ENCODE data around the gene AKR1E2. TPM values are rescaled to one million over a fixed set of nuclear protein-coding genes. Genes with fewer than 3 reads are reported as not detected.
A peak's percentile ranks its signal among the peaks of the same experiment; 100 is the strongest.

The AKR1E2 gene
- total and polyA plus RNA-seq, 3 experiments from 2014 or later: 2.5 to 2.6 TPM; not detected in 1

DNA sequence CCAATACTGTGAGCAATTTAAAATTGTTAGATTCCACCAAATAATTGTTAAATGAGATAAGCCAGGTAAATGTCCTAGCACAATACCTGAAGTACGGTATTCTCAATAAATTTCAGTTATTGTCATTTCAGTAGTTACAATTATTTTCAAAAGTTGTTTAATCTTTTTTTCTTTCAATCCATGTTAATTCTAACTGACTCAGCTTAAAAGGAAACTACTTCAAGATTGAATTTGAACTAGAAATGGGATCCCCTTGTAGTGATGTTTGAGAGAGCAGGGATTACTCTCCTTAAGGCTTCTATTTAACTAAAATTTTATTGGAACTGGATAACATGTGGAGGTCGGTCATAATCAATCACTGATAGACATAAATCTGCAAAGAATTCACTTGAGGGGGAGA, 6.9 kb upstream of the AKR1E2 start:
- H3K4me1 Mint-ChIP-seq: no peaks in the 10 kb centered on the region
- POLR2A ChIA-PET: no interaction called here

DNA sequence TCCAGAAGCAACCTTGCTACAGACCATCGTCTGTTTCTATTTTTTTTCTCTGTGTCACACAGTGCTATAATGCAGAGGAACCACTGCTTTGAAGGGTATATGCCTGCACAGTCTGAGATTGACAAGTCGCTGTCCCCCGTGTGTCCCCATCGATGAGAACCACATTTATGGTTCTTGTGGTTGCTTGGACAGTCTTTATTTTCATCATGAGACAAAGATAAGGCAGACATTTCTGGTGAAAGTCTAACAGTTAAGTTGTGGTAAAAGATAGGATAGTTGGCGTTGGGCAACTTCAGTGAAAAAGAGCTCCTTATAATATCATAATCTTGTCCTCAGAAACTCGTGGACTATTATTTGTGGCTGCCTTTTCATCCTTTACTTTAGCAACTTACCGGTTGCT, 6.3 kb upstream of the AKR1E2 start:
- Mint-ChIP-seq H3K36me3 (peaks cover 0 to 1% (median 0%) of the 10 kb centered on the region in 3 donors), H3K27me3 (peaks cover 13 to 66% of the 10 kb centered on the region in 2 donors), H3K4me1 (no peaks in the 10 kb centered on the region), H3K9me3 (peaks cover 0 to 2% (median 0%) of the 10 kb centered on the region in 5 donors), H3K27ac (no peak overlapping the region), H3K4me3 (no peak overlapping the region)
- ChIA-PET CTCF (no interaction called here), POLR2A (no interaction called here)
- no peaks in the 10 kb centered on the region for H3K27me3 ChIP-seq (ENCODE audit: insufficient read depth, low read length, poor library complexity, severe bottlenecking)
- H3K27ac ChIP-seq (ENCODE audit: low read depth, low read length): no peak overlapping the region
- peaks cover 5% of the 10 kb centered on the region for H3K4me1 ChIP-seq (ENCODE audit: insufficient read depth, low read length)
- no peaks in the 10 kb centered on the region for H3K9me3 ChIP-seq (ENCODE audit: low read length)
- no peak overlapping the region for H3K4me3 ChIP-seq (ENCODE audit: low read length)
- no peaks in the 10 kb centered on the region for H3K36me3 ChIP-seq (ENCODE audit: insufficient read depth, low read length)
- DNase-seq: no peak

More for the DNA sequence above, 6.9 kb upstream of the AKR1E2 start:
- no peaks in the 10 kb centered on the region for H3K36me3 ChIP-seq (ENCODE audit: insufficient read depth, low read length)
- no peak overlapping the region for H3K4me3 ChIP-seq (ENCODE audit: low read length)
- Mint-ChIP-seq H3K27me3 (peaks cover 6 to 59% of the 10 kb centered on the region in 2 donors), H3K4me3 (no peak overlapping the region), H3K9me3 (no peaks in the 10 kb centered on the region), H3K27ac (no peak overlapping the region), H3K36me3 (peaks cover 0 to 1% (median 0%) of the 10 kb centered on the region in 3 donors)
- no peak for DNase-seq
- peaks cover 5% of the 10 kb centered on the region for H3K4me1 ChIP-seq (ENCODE audit: insufficient read depth, low read length)
- no peak overlapping the region for H3K27ac ChIP-seq (ENCODE audit: low read depth, low read length)
- H3K27me3 ChIP-seq (ENCODE audit: insufficient read depth, low read length, poor library complexity, severe bottlenecking): no peaks in the 10 kb centered on the region
- CTCF ChIA-PET: no interaction called here
- H3K9me3 ChIP-seq (ENCODE audit: low read length): no peaks in the 10 kb centered on the region

DNA sequence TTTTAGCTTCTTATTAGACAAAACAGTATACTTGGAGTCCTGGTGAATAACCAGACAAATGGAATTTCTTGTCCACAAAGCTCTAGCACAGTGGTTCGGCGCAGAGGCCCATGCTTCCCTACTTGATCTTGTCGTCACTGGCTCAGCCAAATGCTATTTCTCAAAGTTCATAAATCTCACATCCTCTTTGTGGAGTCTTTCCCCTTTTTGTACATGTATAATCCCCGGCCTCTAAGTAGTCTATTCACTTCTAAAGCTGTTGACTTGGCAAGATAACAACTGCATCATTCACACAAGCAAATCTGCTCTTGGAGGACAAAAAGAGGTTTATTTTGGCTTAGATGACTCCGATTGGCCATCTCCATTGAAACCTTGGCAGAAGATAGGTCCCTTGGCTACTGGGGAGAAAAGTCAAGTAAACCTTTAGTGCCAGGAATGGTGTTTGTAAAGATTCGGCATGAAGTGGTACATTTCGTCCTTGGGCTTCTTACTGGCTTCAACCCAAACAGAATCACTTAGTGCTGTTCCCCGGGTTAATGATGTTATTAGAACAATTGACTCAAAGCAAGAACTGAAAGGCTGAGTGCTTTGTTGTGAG, 5.1 kb upstream of the AKR1E2 start:
- Mint-ChIP-seq H3K27me3 (peaks cover 20 to 74% of the 10 kb centered on the region in 2 donors), H3K27ac (no peak overlapping the region)

DNA sequence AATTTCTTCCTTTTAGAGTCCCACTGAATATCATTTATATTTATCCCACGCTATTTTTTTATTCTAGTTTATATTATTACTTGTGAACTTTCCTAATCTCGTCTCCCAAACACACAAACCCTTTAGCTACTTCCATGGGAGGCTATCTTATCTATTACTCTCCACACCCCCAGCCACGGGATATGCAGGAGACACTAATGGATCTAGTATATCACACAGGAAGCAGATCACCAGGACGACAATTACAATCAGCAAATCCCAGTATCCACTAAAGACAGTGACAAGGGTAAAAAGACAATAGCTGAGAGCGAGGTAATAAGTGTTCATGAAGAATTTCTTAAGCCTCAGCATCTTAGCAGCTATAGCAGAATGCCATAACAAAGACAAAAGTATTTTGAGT, 3.8 kb upstream of the AKR1E2 start:
- Histone ChIP-seq H3K4me1 (ENCODE audit: insufficient read depth, low read length) (peaks cover 4% of the 10 kb centered on the region), H3K36me3 (ENCODE audit: insufficient read depth, low read length) (no peaks in the 10 kb centered on the region), H3K9me3 (ENCODE audit: low read length) (no peaks in the 10 kb centered on the region), H3K4me3 (ENCODE audit: low read length) (no peak overlapping the region), H3K27ac (ENCODE audit: low read depth, low read length) (no peak overlapping the region), H3K27me3 (ENCODE audit: insufficient read depth, low read length, poor library complexity, severe bottlenecking) (no peaks in the 10 kb centered on the region)
- peaks cover 0 to 2% (median 0%) of the 10 kb centered on the region in 5 donors for H3K9me3 Mint-ChIP-seq
- no peak overlapping the region for H3K4me3 Mint-ChIP-seq
- CTCF ChIA-PET: interaction anchor here (1.2 kb wide), 1 partner anchor 27 kb away, joined by 4 read pairs; no protein-coding TSS in a partner anchor
- POLR2A ChIA-PET: no interaction called here
- peaks cover 3 to 7% (median 4%) of the 10 kb centered on the region in 3 donors for H3K4me1 Mint-ChIP-seq
- peaks cover 0 to 1% (median 0%) of the 10 kb centered on the region in 3 donors for H3K36me3 Mint-ChIP-seq
- no peak for DNase-seq
- H3K27me3 Mint-ChIP-seq: peaks cover 24 to 73% of the 10 kb centered on the region in 2 donors
- no peak overlapping the region for H3K27ac Mint-ChIP-seq

More for the DNA sequence above, 5.1 kb upstream of the AKR1E2 start:
- Mint-ChIP-seq H3K4me1 (peaks cover 2 to 3% (median 2%) of the 10 kb centered on the region in 3 donors), H3K4me3 (no peak overlapping the region), H3K36me3 (peaks cover 0 to 1% (median 0%) of the 10 kb centered on the region in 3 donors), H3K9me3 (peaks cover 0 to 2% (median 0%) of the 10 kb centered on the region in 5 donors)
- Histone ChIP-seq H3K4me1 (ENCODE audit: insufficient read depth, low read length) (no peaks in the 10 kb centered on the region), H3K27me3 (ENCODE audit: insufficient read depth, low read length, poor library complexity, severe bottlenecking) (no peaks in the 10 kb centered on the region), H3K36me3 (ENCODE audit: insufficient read depth, low read length) (no peaks in the 10 kb centered on the region), H3K4me3 (ENCODE audit: low read length) (no peak overlapping the region), H3K9me3 (ENCODE audit: low read length) (no peaks in the 10 kb centered on the region), H3K27ac (ENCODE audit: low read depth, low read length) (no peak overlapping the region)
- POLR2A ChIA-PET: no interaction called here
- CTCF ChIA-PET: no interaction called here
- no peak for DNase-seq

DNA sequence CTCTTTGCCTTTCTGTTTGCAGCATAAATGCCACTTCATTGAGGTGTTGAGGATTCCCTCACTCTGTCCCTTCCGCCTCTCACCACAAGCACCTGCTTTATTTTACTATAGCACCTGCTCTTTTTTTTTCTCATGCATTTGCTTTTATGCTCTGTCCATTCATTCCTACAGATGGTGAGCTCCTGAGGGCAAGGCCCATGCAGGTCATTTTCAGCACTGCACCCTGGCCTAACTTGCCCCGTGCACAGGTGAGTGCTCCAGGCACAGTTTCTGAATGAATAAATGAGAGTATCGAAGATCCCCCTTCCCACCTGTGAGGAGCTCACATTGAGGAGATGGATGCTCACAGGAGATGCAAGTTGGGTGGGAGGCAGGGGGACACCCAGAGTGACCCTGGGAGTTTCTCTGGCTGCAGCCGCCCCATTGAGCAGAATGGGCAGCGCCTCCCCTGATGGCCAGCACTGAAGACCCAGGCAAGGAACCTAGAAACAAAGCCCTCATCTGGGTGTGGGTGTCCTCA, 1.2 kb upstream of the AKR1E2 start:
- Histone ChIP-seq H3K36me3 (ENCODE audit: insufficient read depth, low read length) (no peaks in the 10 kb centered on the region), H3K4me1 (ENCODE audit: insufficient read depth, low read length) (peaks cover 7% of the 10 kb centered on the region), H3K27ac (ENCODE audit: low read depth, low read length) (no peak overlapping the region), H3K4me3 (ENCODE audit: low read length) (no peak overlapping the region), H3K27me3 (ENCODE audit: insufficient read depth, low read length, poor library complexity, severe bottlenecking) (no peaks in the 10 kb centered on the region), H3K9me3 (ENCODE audit: low read length) (no peaks in the 10 kb centered on the region)
- peaks cover 3 to 10% (median 4%) of the 10 kb centered on the region in 3 donors for H3K4me1 Mint-ChIP-seq
- POLR2A ChIA-PET: no interaction called here
- CTCF ChIA-PET: interaction anchor here (1.4 kb wide), 1 partner anchor 10 kb away, joined by 5 read pairs; no protein-coding TSS in a partner anchor
- no peak overlapping the region for H3K27ac Mint-ChIP-seq
- DNase-seq: no peak
- peaks cover 28 to 84% of the 10 kb centered on the region in 2 donors for H3K27me3 Mint-ChIP-seq
- peak overlapping the region in 1 of 7 donors; percentile 34 for H3K4me3 Mint-ChIP-seq
- H3K36me3 Mint-ChIP-seq: peaks cover 0 to 1% (median 0%) of the 10 kb centered on the region in 3 donors
- H3K9me3 Mint-ChIP-seq: peaks cover 0 to 2% (median 0%) of the 10 kb centered on the region in 5 donors

DNA sequence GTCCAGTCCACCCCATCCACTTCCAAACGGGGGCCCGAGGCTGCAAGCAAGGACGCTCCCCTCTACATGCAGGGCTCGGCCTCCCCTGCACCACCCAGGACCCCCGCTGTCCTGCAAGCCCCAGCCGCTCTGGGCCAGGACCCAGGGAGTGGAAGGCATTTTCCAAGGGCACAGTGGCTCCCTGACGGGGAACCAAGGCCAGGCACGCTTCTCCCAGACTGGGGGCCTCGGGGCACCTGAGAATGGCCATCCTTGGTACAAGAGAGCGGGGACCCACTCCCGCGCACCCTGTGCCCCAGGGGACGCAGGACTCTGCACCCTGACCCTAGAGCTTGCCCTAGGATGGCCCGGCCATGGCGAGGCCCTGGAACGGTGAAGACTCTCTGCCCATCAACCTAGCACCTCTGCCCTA, 545 bp upstream of the AKR1E2 start:
- H3K36me3 ChIP-seq (ENCODE audit: insufficient read depth, low read length): no peaks in the 10 kb centered on the region
- ChIA-PET POLR2A (no interaction called here), CTCF (interaction anchor here (1.4 kb wide), 1 partner anchor 10 kb away, joined by 5 read pairs; no protein-coding TSS in a partner anchor)
- no peaks in the 10 kb centered on the region for H3K27me3 ChIP-seq (ENCODE audit: insufficient read depth, low read length, poor library complexity, severe bottlenecking)
- peaks cover 7% of the 10 kb centered on the region for H3K4me1 ChIP-seq (ENCODE audit: insufficient read depth, low read length)
- H3K4me3 ChIP-seq (ENCODE audit: low read length): peak overlapping the region; percentile 32
- peak overlapping the region in 5 of 7 donors; percentile 39 to 75 (median 54) for H3K4me3 Mint-ChIP-seq
- peaks cover 0 to 2% (median 0%) of the 10 kb centered on the region in 5 donors for H3K9me3 Mint-ChIP-seq
- peaks cover 28 to 84% of the 10 kb centered on the region in 2 donors for H3K27me3 Mint-ChIP-seq
- no peak overlapping the region for H3K27ac ChIP-seq (ENCODE audit: low read depth, low read length)
- peaks cover 3 to 10% (median 4%) of the 10 kb centered on the region in 3 donors for H3K4me1 Mint-ChIP-seq
- H3K27ac Mint-ChIP-seq: peak overlapping the region in 3 of 8 donors; percentile 21 to 72 (median 62)
- peaks cover 0 to 1% (median 0%) of the 10 kb centered on the region in 3 donors for H3K36me3 Mint-ChIP-seq
- DNase-seq: no peak
- no peaks in the 10 kb centered on the region for H3K9me3 ChIP-seq (ENCODE audit: low read length)

DNA sequence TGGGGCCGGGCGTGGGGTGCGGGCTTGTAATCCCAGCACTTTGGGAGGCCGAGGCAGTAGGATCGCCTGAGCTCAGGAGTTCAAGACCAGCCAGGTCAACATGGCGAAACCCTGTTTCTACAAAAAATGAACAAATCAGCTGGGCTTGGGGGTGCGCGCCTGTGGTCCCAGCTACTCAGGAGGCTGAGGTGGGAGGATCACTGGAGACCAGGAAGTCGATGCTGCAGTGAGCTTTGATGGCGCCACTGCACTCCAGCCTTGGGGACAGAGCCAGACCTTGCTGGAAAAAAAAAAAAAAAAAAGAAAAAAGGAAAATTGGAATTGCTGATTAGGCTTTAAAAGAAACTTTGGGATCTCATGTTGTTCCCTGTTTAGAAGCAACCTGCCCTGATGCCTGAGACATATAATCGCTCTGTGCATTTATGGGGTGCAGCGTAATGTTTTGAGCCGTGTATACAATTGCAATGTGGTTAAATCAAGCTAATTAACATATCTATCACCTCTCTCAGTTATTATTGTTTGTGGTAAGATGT, 851 bp downstream of the AKR1E2 start:
- peaks cover 28 to 84% of the 10 kb centered on the region in 2 donors for H3K27me3 Mint-ChIP-seq
- H3K27ac Mint-ChIP-seq: peak overlapping the region in 1 of 8 donors; percentile 14
- H3K27ac ChIP-seq (ENCODE audit: low read depth, low read length): peak overlapping the region; percentile 26
- H3K4me1 Mint-ChIP-seq: peaks cover 3 to 10% (median 4%) of the 10 kb centered on the region in 3 donors
- no peaks in the 10 kb centered on the region for H3K27me3 ChIP-seq (ENCODE audit: insufficient read depth, low read length, poor library complexity, severe bottlenecking)
- CTCF ChIA-PET: no interaction called here
- H3K4me1 ChIP-seq (ENCODE audit: insufficient read depth, low read length): peaks cover 7% of the 10 kb centered on the region
- H3K4me3 ChIP-seq (ENCODE audit: low read length): no peak overlapping the region
- H3K9me3 Mint-ChIP-seq: peaks cover 0 to 2% (median 0%) of the 10 kb centered on the region in 5 donors
- peaks cover 0 to 1% (median 0%) of the 10 kb centered on the region in 3 donors for H3K36me3 Mint-ChIP-seq
- DNase-seq: peak in 1 of 5 donors; percentile 14
- no peaks in the 10 kb centered on the region for H3K9me3 ChIP-seq (ENCODE audit: low read length)
- H3K36me3 ChIP-seq (ENCODE audit: insufficient read depth, low read length): no peaks in the 10 kb centered on the region
- peak overlapping the region in 6 of 7 donors; percentile 32 to 75 (median 58) for H3K4me3 Mint-ChIP-seq
- POLR2A ChIA-PET: no interaction called here

DNA sequence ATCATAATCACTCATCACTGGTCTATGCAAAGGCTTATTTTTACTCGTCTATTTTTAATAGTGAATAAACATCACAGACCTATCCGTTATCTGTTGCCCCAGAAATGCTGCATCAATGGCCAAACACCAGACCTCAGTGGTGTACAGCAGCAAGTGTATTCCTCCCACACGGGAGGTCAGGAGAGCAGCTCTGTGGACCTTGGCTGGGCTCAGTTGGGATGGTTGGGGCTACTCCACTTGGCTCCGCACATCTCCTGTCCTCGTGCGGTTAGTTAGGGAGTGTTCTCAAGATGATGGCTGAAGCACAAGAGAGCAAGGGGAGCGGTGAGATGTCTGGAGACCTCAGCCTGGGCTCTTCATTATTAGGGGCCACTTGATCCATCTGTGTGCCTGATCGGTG, 2.0 kb downstream of the AKR1E2 start:
- POLR2A ChIA-PET: no interaction called here
- Mint-ChIP-seq H3K4me3 (no peak overlapping the region), H3K36me3 (peaks cover 0 to 1% (median 0%) of the 10 kb centered on the region in 3 donors)

More for the DNA sequence above, 2.0 kb downstream of the AKR1E2 start:
- no peak overlapping the region for H3K27ac ChIP-seq (ENCODE audit: low read depth, low read length)
- no peak overlapping the region for H3K4me3 ChIP-seq (ENCODE audit: low read length)
- CTCF ChIA-PET: no interaction called here
- DNase-seq: no peak
- H3K9me3 ChIP-seq (ENCODE audit: low read length): no peaks in the 10 kb centered on the region
- H3K4me1 ChIP-seq (ENCODE audit: insufficient read depth, low read length): peaks cover 7% of the 10 kb centered on the region
- H3K27me3 ChIP-seq (ENCODE audit: insufficient read depth, low read length, poor library complexity, severe bottlenecking): no peaks in the 10 kb centered on the region
- Mint-ChIP-seq H3K4me1 (peaks cover 3 to 10% (median 4%) of the 10 kb centered on the region in 3 donors), H3K9me3 (peaks cover 0 to 2% (median 0%) of the 10 kb centered on the region in 5 donors), H3K27me3 (peaks cover 28 to 85% of the 10 kb centered on the region in 2 donors), H3K27ac (no peak overlapping the region)
- no peaks in the 10 kb centered on the region for H3K36me3 ChIP-seq (ENCODE audit: insufficient read depth, low read length)
